Naive B cell (primary cell): ENCODE measurements around the gene SFMBT2. TPM values are rescaled to one million over a fixed set of nuclear protein-coding genes. Genes with fewer than 3 reads are reported as not detected.

Source experiments
- ATAC-seq, 2 donors: fragments of 150-1000 bp; cut with Tn5 transposase; 2 replicates each; pipeline ENCODE4 v1.10.0; 2021; ENCODE audit warnings: low read depth in 2 of 2, mild to moderate bottlenecking in 2 of 2, moderate library complexity in 2 of 2
- DNase-seq: peaks from one replicate; pipeline ENCODE4 v3.0.0; 2022
- H3K27ac Mint-ChIP-seq, 6 donors: one replicate each; pipeline ENCODE4 v1.8.0; 2020 to 2022; ENCODE audit warnings: mild to moderate bottlenecking in 6 of 6, mixed read lengths in 6 of 6, moderate library complexity in 5 of 6, inconsistent platforms in 2 of 6
- H3K27me3 Mint-ChIP-seq, 3 donors: one replicate each; pipeline ENCODE4 v1.8.0; 2021 to 2022; ENCODE audit warnings: mixed read lengths in 3 of 3, mild to moderate bottlenecking in 1 of 3
- H3K36me3 Mint-ChIP-seq, 2 donors: one replicate each; pipeline ENCODE4 v1.8.0; 2020 to 2022; ENCODE audit warnings: mixed read lengths in 2 of 2, inconsistent platforms in 1 of 2, mild to moderate bottlenecking in 1 of 2
- H3K4me1 Mint-ChIP-seq, 3 donors: one replicate each; pipeline ENCODE4 v1.8.0; 2020 to 2022; ENCODE audit warnings: mixed read lengths in 3 of 3, inconsistent platforms in 1 of 3, mild to moderate bottlenecking in 1 of 3, moderate library complexity in 1 of 3
- H3K4me3 Mint-ChIP-seq, 8 donors: one replicate each; pipeline ENCODE4 v1.8.0; 2020 to 2022; ENCODE audit warnings: mild to moderate bottlenecking in 8 of 8, mixed read lengths in 8 of 8, moderate library complexity in 8 of 8, inconsistent platforms in 2 of 8
- H3K9me3 Mint-ChIP-seq, 7 donors: one replicate each; pipeline ENCODE4 v1.8.0; 2020 to 2022; ENCODE audit warnings: mixed read lengths in 7 of 7, mild to moderate bottlenecking in 5 of 7, inconsistent platforms in 2 of 7, moderate library complexity in 1 of 7
- polyA plus RNA-seq, 6 donors: library from polyadenylated mRNA; unstranded; fragments of 300-500 nt; fragmentation: Illumina TruSeq; gene quantifications; one replicate each; pipeline ENCODE4 v1.2.3, GENCODE V29; 2021; ENCODE audit warnings: low read depth in 6 of 6

SFMBT2 gene
- polyA plus RNA-seq, 6 donors from 2014 or later, result 1.0 to 2.3 (median 2.0) TPM; not detected in 1

DNA sequence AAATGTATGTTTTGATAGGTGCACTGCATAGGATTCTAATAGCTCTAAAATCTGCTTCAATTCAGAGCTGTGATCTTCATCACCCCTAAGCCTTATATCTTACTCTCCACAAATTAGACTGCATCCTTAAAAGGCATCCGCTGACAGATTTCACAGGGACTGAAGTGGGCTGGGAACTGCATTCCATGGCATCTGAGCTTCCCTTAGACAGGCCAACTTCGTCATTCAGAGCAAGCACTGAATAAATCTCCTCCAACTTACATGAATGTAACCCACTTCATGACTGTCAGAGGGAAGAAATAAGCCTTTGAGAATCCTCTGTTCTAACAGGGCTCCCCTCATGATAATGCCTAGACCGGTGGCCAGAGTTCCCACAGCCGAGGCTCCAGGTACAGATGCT lies 71.3 kb downstream of the SFMBT2 start:
- H3K36me3 Mint-ChIP-seq, result peaks cover 0 to 15% of the 10 kb centered on the region in 2 donors

GRCh38 chr10:7338469-7338868 lies 72.4 kb downstream of the SFMBT2 start:
- Mint-ChIP-seq H3K27ac (peak overlapping the region in 1 of 6 donors; percentile 2), H3K27me3 (no peaks in the 10 kb centered on the region), H3K9me3 (peaks cover 0 to 12% (median 2%) of the 10 kb centered on the region in 7 donors), H3K36me3 (peaks cover 0 to 7% of the 10 kb centered on the region in 2 donors), H3K4me1 (peaks cover 21 to 25% (median 24%) of the 10 kb centered on the region in 3 donors), H3K4me3 (no peak overlapping the region)
- ATAC-seq (no peak), DNase-seq (no peak)

More for the DNA sequence above, 71.3 kb downstream of the SFMBT2 start:
- ATAC-seq, result no peak
- no peak overlapping the region for H3K4me3 Mint-ChIP-seq
- peaks cover 0 to 17% (median 6%) of the 10 kb centered on the region in 7 donors for H3K9me3 Mint-ChIP-seq
- H3K4me1 Mint-ChIP-seq, result peaks cover 21 to 29% (median 24%) of the 10 kb centered on the region in 3 donors
- H3K27ac Mint-ChIP-seq, result peak overlapping the region in 1 of 6 donors; percentile 39
- H3K27me3 Mint-ChIP-seq, result no peaks in the 10 kb centered on the region
- DNase-seq, result no peak

GRCh38 chr10:7337431-7338171 lies 73.2 kb downstream of the SFMBT2 start:
- Mint-ChIP-seq H3K9me3 (peaks cover 0 to 6% (median 2%) of the 10 kb centered on the region in 7 donors), H3K36me3 (peaks cover 0 to 4% of the 10 kb centered on the region in 2 donors), H3K27ac (peak overlapping the region in 2 of 6 donors; percentile 54 to 69), H3K27me3 (no peaks in the 10 kb centered on the region), H3K4me1 (peaks cover 21 to 24% (median 22%) of the 10 kb centered on the region in 3 donors), H3K4me3 (peak overlapping the region in 4 of 8 donors; percentile 0 to 72 (median 39))
- DNase-seq (peak; percentile 15), ATAC-seq (peak; percentile 64 to 80)

DNA sequence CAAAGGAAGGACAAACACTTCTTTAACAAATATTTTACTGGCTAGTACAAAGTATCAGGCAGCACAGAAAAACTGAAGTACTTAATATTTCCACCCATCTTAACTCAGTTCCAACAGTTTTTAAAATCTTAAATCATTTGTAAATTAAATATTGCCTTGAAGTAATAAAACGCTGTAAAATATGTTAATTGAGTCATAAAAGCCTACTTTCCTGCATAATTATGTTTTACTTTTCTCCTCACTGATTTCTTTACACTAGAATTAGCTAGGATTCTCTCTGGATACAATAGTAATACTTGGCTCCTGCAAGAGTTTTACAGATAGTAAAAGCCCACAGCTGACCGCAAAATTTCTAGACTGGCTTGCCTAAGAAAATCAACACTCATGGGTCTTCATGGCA lies 74.9 kb downstream of the SFMBT2 start:
- Mint-ChIP-seq H3K27me3 (no peaks in the 10 kb centered on the region), H3K36me3 (no peaks in the 10 kb centered on the region), H3K27ac (peak overlapping the region in 2 of 6 donors; percentile 33 to 91), H3K4me1 (peaks cover 18 to 27% (median 22%) of the 10 kb centered on the region in 3 donors), H3K9me3 (peaks cover 0 to 4% (median 0%) of the 10 kb centered on the region in 7 donors), H3K4me3 (peak overlapping the region in 1 of 8 donors; percentile 4)
- ATAC-seq, result no peak
- no peak for DNase-seq

GRCh38 chr10:7334642-7334964 lies 76.2 kb downstream of the SFMBT2 start:
- Mint-ChIP-seq H3K4me1 (peaks cover 22 to 30% (median 24%) of the 10 kb centered on the region in 3 donors), H3K27me3 (no peaks in the 10 kb centered on the region), H3K9me3 (peaks cover 0 to 4% (median 0%) of the 10 kb centered on the region in 7 donors), H3K4me3 (peak overlapping the region in 1 of 8 donors; percentile 11), H3K27ac (no peak overlapping the region), H3K36me3 (no peaks in the 10 kb centered on the region)
- DNase-seq (no peak), ATAC-seq (no peak)

GRCh38 chr10:7333961-7334641 lies 76.7 kb downstream of the SFMBT2 start:
- Mint-ChIP-seq H3K27me3 (no peaks in the 10 kb centered on the region), H3K9me3 (peaks cover 0 to 4% (median under 1%) of the 10 kb centered on the region in 7 donors), H3K27ac (peak overlapping the region in 2 of 6 donors; percentile 44 to 95), H3K4me3 (no peak overlapping the region), H3K4me1 (peaks cover 22 to 30% (median 24%) of the 10 kb centered on the region in 3 donors), H3K36me3 (peaks cover 0 to 2% of the 10 kb centered on the region in 2 donors)
- ATAC-seq (no peak), DNase-seq (no peak)

- peaks cover 0 to 10% (median 8%) of the 10 kb centered on the region in 3 donors for H3K4me1 Mint-ChIP-seq
- no peak overlapping the region for H3K27ac Mint-ChIP-seq
- DNase-seq (no peak), ATAC-seq (no peak)
- H3K27me3 Mint-ChIP-seq, result no peaks in the 10 kb centered on the region
- H3K9me3 Mint-ChIP-seq, result peaks cover 4 to 22% (median 12%) of the 10 kb centered on the region in 7 donors
- peaks cover 13 to 16% of the 10 kb centered on the region in 2 donors for H3K36me3 Mint-ChIP-seq
- no peak overlapping the region for H3K4me3 Mint-ChIP-seq
These were observed 81.6 kb downstream of the SFMBT2 start for GRCh38 chr10:7329219-7329618.

DNA sequence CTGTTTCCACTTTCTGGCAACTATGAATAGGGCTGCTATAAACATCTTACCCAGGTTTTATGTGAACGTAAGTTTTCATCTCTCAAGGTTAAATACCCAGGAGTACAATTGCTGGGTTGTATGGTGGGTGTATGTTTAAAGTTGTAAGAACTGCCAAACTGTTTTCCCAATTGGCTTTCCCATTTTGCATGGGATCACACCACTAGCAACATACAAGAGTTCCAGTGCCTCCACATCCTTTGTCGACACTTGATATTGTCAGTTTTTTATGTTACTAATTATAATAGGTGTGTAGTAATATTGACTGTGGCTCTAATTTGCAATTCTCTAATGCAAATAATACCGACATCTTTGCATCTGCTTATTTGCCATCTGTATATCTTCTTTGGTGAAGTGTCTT lies 82.9 kb downstream of the SFMBT2 start:
- Mint-ChIP-seq H3K27me3 (no peaks in the 10 kb centered on the region), H3K36me3 (peaks cover 13 to 16% of the 10 kb centered on the region in 2 donors), H3K27ac (no peak overlapping the region), H3K9me3 (peaks cover 4 to 22% (median 13%) of the 10 kb centered on the region in 7 donors), H3K4me1 (peaks cover 0 to 10% (median 8%) of the 10 kb centered on the region in 3 donors), H3K4me3 (no peak overlapping the region)
- DNase-seq, result no peak
- no peak for ATAC-seq

DNA sequence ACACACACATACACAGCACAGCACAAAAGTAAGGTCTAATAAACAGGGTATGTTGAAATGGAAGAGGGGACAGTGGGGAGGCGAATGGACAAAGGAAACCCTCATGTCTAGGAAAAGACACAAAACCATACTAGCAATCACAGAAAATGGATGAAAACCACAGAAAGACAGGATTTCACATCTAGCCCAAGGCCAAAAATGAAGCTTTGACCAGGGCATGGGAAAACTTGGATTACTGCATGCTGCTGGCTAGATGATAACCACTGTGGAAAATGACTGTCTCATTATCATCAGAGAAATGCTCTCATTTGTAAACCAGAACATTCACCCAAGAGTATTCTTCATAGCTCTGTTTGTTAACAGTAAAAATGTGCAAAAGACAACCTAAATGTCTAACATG lies 88.2 kb downstream of the SFMBT2 start:
- no peak for DNase-seq
- Mint-ChIP-seq H3K36me3 (peaks cover 0 to 9% of the 10 kb centered on the region in 2 donors), H3K9me3 (peaks cover 0 to 11% (median 7%) of the 10 kb centered on the region in 7 donors), H3K27me3 (no peaks in the 10 kb centered on the region), H3K4me1 (peaks cover 26 to 31% (median 26%) of the 10 kb centered on the region in 3 donors), H3K4me3 (no peak overlapping the region), H3K27ac (peak overlapping the region in 1 of 6 donors; percentile 72)
- no peak for ATAC-seq

DNA sequence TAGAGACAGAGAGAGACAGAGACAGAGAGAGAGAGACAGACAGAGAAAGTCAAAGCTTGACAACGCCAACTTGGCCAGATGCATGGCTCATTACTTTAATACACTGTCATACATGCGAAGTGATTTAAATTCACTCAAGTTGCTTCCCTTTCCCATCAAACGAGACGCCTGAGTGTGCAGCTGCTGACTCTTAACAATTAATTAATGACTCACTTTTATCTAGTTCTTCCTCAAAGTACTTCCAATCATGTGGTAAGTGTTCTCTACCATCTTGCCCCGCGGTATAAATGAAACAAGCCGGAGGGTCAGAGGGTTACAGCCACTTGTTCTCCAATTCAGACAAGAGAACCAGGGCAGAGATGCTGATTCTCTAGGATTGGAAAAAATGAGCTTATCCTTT lies 90.8 kb downstream of the SFMBT2 start:
- peaks cover 0 to 4% (median 0%) of the 10 kb centered on the region in 7 donors for H3K9me3 Mint-ChIP-seq
- ATAC-seq, result no peak
- peak overlapping the region in 4 of 8 donors; percentile 1 to 72 (median 62) for H3K4me3 Mint-ChIP-seq
- peak overlapping the region; percentile 69 to 96 (median 88) for H3K27ac Mint-ChIP-seq
- H3K4me1 Mint-ChIP-seq, result peaks cover 35 to 46% (median 44%) of the 10 kb centered on the region in 3 donors
- H3K36me3 Mint-ChIP-seq, result peaks cover 0 to 5% of the 10 kb centered on the region in 2 donors
- no peak for DNase-seq
- no peaks in the 10 kb centered on the region for H3K27me3 Mint-ChIP-seq

DNA sequence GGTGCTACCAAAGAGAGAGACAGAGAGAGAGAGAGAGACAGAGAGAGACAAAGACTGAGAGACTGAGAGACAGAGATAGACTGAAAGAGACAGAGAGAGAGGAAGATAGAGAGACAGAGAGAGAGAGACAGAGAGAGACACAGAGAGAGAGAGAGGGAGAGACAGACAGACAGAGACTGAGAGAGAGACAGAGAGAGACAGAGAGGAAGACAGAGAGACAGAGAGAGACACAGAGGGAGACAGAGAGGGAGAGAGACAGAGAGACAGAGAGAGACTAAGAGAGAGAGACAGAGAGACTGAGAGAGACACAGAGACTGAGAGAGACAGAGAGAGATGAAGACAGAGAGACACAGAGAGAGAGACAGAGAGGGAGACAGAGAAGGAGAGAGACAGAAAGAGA lies 91.2 kb downstream of the SFMBT2 start:
- Mint-ChIP-seq H3K27ac (peak overlapping the region; percentile 69 to 96 (median 88)), H3K4me3 (peak overlapping the region in 6 of 8 donors; percentile 27 to 81 (median 64)), H3K36me3 (peaks cover 0 to 5% of the 10 kb centered on the region in 2 donors), H3K9me3 (peaks cover 0 to 4% (median 0%) of the 10 kb centered on the region in 7 donors), H3K27me3 (no peaks in the 10 kb centered on the region), H3K4me1 (peaks cover 39 to 50% (median 49%) of the 10 kb centered on the region in 3 donors)
- DNase-seq (no peak), ATAC-seq (no peak)

GRCh38 chr10:7318836-7319235 lies 92.0 kb downstream of the SFMBT2 start:
- Mint-ChIP-seq H3K4me1 (peaks cover 40 to 54% (median 52%) of the 10 kb centered on the region in 3 donors), H3K27me3 (no peaks in the 10 kb centered on the region), H3K27ac (peak overlapping the region; percentile 62 to 96 (median 85)), H3K36me3 (no peaks in the 10 kb centered on the region), H3K9me3 (peaks cover 0 to 4% (median 0%) of the 10 kb centered on the region in 7 donors), H3K4me3 (peak overlapping the region; percentile 10 to 82 (median 72))
- ATAC-seq (peak; percentile 70 to 76), DNase-seq (peak; percentile 39)

GRCh38 chr10:7317786-7318446 lies 92.9 kb downstream of the SFMBT2 start:
- DNase-seq (peak; percentile 42), ATAC-seq (peak; percentile 69 to 76)
- Mint-ChIP-seq H3K27me3 (no peaks in the 10 kb centered on the region), H3K4me1 (peaks cover 40 to 59% (median 58%) of the 10 kb centered on the region in 3 donors), H3K27ac (peak overlapping the region in 4 of 6 donors; percentile 4 to 92 (median 68)), H3K4me3 (peak overlapping the region in 4 of 8 donors; percentile 6 to 76 (median 62)), H3K36me3 (no peaks in the 10 kb centered on the region), H3K9me3 (peaks cover 0 to 4% (median 0%) of the 10 kb centered on the region in 7 donors)
